WERI-Rb-1 (cell line): ENCODE results near the gene TNFRSF21.
A peak's percentile ranks its signal among the peaks of the same experiment; 100 is the strongest.

Experiments
- DNase-seq: peaks from one replicate; pipeline ENCODE4 v3.0.0-alpha.2; 2020
- H3K27ac ChIP-seq: fragments of 250-450 bp; sonication (Bioruptor Pico); 2 replicates; pipeline ENCODE4 v1.5.1; 2020; ENCODE audit warnings: mild to moderate bottlenecking, moderate library complexity
- H3K27me3 ChIP-seq: fragments of 250-450 bp; sonication (Bioruptor Pico); 2 replicates; pipeline ENCODE4 v1.5.1; 2021; ENCODE audit warnings: mild to moderate bottlenecking, low read depth, moderate library complexity; ENCODE audit not compliant: insufficient read depth, severe bottlenecking
- H3K36me3 ChIP-seq: fragments of 250-450 bp; sonication (Bioruptor Pico); 2 replicates; pipeline ENCODE4 v1.5.1; 2020; ENCODE audit warnings: mild to moderate bottlenecking, moderate library complexity
- H3K4me3 ChIP-seq: 2 replicates; pipeline ENCODE4 v1.5.1; 2011; ENCODE audit warnings: low read depth, mild to moderate bottlenecking, control low read depth, low read length
- H3K9me3 ChIP-seq: fragments of 250-450 bp; sonication (Bioruptor Pico); 2 replicates; pipeline ENCODE4 v1.5.1; 2021; ENCODE audit warnings: mild to moderate bottlenecking, moderate library complexity; ENCODE audit not compliant: severe bottlenecking
- TF ChIP-seq, protein P1 (sequence below): IDR thresholded peaks from 2 replicates; pipeline ENCODE4 v1.5.1; 2011; ENCODE audit warnings: low read depth, mild to moderate bottlenecking, control low read depth, inconsistent platforms, low read length

Gene TNFRSF21

GRCh38 chr6:47309291-47310130 is at the start of gene TNFRSF21:
TSS of gene TNFRSF21 (minus strand) at chr6:47309905. CDS start at chr6:47309511, 394 bp downstream.
- peak; percentile 99 for DNase-seq
- H3K9me3 ChIP-seq, result no peaks in the 10 kb centered on the region
- no peaks in the 10 kb centered on the region for H3K27me3 ChIP-seq
- peak within 1 kb of the TSS; percentile 74 for H3K27ac ChIP-seq
- H3K4me3 ChIP-seq, result peak within 1 kb of the TSS; percentile 71
- peaks cover 5% of the 10 kb centered on the region; the same call in 1 of the 2 replicates for H3K36me3 ChIP-seq
- TF ChIP-seq, protein P1, sequence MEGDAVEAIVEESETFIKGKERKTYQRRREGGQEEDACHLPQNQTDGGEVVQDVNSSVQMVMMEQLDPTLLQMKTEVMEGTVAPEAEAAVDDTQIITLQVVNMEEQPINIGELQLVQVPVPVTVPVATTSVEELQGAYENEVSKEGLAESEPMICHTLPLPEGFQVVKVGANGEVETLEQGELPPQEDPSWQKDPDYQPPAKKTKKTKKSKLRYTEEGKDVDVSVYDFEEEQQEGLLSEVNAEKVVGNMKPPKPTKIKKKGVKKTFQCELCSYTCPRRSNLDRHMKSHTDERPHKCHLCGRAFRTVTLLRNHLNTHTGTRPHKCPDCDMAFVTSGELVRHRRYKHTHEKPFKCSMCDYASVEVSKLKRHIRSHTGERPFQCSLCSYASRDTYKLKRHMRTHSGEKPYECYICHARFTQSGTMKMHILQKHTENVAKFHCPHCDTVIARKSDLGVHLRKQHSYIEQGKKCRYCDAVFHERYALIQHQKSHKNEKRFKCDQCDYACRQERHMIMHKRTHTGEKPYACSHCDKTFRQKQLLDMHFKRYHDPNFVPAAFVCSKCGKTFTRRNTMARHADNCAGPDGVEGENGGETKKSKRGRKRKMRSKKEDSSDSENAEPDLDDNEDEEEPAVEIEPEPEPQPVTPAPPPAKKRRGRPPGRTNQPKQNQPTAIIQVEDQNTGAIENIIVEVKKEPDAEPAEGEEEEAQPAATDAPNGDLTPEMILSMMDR, result peak; percentile 99

GRCh38 chr6:47358440-47359225 is 48.9 kb upstream of the TNFRSF21 start:
- H3K27me3 ChIP-seq, result no peaks in the 10 kb centered on the region
- no peaks in the 10 kb centered on the region for H3K36me3 ChIP-seq
- no peak overlapping the region for H3K27ac ChIP-seq
- H3K9me3 ChIP-seq, result no peaks in the 10 kb centered on the region
- no peak for DNase-seq
- TF ChIP-seq, protein P1, result no peak
- no peak overlapping the region for H3K4me3 ChIP-seq

GRCh38 chr6:47357827-47358226 is 48.1 kb upstream of the TNFRSF21 start:
- TF ChIP-seq, protein P1, result no peak
- DNase-seq, result no peak
- no peak overlapping the region for H3K27ac ChIP-seq
- no peaks in the 10 kb centered on the region for H3K36me3 ChIP-seq
- H3K9me3 ChIP-seq, result no peaks in the 10 kb centered on the region
- H3K27me3 ChIP-seq, result no peaks in the 10 kb centered on the region
- no peak overlapping the region for H3K4me3 ChIP-seq

GRCh38 chr6:47355496-47355895 is 45.8 kb upstream of the TNFRSF21 start:
- no peaks in the 10 kb centered on the region for H3K9me3 ChIP-seq
- no peak for DNase-seq
- no peaks in the 10 kb centered on the region for H3K27me3 ChIP-seq
- no peak overlapping the region for H3K27ac ChIP-seq
- TF ChIP-seq, protein P1, result no peak
- no peak overlapping the region for H3K4me3 ChIP-seq
- H3K36me3 ChIP-seq, result no peaks in the 10 kb centered on the region

GRCh38 chr6:47353871-47354270 is 44.2 kb upstream of the TNFRSF21 start:
- no peak for DNase-seq
- TF ChIP-seq, protein P1, result no peak
- no peak overlapping the region for H3K4me3 ChIP-seq
- H3K36me3 ChIP-seq, result no peaks in the 10 kb centered on the region
- no peaks in the 10 kb centered on the region for H3K9me3 ChIP-seq
- no peak overlapping the region for H3K27ac ChIP-seq
- no peaks in the 10 kb centered on the region for H3K27me3 ChIP-seq
